ENCODE data around the gene SFR1. TPM values are rescaled to one million over a fixed set of nuclear protein-coding genes. Genes with fewer than 3 reads are reported as not detected.

The SFR1 gene
- polyA plus RNA-seq, 3 donors: 9.3 to 10.6 (median 9.9) TPM

DNA sequence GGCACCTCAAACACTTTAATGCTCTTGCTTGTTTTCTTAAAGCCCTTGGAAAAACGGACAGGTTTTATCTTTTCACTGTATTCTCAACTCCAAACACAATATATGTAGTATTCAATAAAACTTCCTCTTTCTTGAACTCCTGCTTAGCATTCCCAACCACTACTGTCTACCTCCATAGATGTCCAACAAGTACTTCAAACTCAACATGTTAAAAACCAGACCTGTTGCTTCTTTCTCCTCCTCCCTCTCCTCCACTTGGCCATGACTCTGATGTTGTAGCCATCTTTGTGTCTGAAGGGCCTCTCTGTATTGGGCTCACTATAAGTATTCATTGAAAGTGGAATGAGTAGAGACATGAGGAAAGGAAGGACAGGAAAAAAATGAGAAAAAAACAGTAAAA is 20.1 kb upstream of the SFR1 start:
- DNase-seq: no peak

DNA sequence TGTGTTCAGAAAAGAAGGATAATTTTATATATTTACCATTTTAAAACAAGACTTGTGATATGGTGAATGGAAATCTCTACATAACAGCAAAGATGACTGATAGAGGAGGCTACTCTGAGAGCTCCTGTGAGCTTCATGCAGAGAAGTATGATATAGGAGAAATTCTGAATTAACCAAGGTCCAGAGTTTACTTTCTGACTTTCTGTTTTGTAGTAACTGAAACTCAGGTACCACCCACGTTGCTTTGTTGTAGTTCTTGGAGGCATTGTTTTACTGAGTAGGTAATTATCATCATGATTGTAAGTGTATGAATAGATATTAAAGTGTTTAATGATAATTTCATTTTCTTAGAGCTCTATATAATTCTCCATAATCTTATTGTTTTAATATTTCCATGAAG is 18.0 kb upstream of the SFR1 start:
- no peak for DNase-seq

DNA sequence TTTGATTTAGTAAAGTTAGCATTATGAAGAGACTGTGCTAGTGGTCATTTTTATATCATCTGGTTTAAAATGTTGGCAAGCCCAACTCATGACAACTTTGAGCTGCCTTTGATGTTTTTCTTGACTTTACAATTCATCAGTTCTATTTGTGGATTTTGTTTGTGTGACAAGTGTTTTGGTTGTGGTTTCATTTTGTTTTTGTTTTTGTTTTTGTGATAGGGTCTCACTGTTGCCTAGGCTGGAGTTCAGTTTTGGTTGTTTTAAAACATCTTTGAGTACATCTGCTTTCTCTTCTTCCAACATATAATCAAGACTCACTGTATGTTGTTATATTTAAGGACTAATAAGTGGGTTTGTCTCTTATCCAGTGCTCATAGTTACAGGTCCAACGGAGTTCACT is 17.6 kb upstream of the SFR1 start:
- no peak for DNase-seq

DNA sequence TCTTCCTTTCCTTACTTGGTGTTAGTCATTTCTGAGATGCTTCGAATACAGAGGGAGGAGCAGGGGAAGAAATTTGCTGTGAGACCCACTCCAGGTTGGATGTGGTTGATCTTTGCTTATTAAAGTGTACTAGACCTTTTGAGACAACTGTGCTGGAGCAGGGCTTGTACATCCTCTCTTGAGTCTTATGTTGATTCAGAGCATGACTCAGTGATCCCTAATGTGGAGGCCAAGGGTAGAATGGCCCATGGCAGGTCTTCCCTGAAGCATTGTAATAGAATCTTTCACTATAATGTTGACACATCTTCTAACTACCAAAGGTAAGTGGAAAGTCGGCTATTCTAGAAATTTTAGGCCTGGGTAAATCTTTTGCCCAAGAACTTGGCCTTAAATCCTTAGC is 17.0 kb upstream of the SFR1 start:
- no peak for DNase-seq

DNA sequence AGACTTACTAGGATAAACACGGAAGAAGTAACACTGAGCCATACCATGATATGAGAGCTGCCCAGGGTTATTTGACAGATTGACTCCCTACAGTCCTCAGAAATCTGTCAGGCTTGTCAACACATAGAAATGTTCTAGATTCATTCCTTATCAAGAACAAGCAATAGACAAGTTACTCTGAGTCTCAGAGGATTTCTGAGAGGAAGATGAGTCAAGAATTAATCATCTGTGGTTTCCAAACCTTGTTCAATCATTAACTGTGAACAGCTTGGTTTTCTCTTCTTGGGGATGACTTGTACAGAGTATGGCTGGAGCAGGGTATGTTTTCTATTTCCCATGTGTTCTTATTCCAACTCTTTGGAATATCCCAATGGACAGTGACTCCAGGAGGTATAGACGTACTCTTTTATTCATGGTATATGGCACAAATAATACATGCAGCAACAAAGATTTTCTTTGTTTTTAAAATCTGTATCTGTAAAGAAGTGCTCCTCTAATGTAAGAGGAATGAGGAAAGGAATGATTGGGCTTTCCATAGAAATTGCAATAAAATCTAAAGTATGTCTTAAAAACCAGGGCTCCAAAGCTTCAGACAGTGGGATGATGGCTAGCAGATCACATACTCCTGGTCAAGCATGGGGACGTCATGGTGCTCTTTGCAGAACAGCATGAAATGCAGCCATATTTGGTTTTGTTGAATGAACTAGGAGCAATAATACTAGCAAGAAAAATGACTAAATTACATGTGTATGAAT is 11.9 kb upstream of the SFR1 start:
- DNase-seq: no peak

DNA sequence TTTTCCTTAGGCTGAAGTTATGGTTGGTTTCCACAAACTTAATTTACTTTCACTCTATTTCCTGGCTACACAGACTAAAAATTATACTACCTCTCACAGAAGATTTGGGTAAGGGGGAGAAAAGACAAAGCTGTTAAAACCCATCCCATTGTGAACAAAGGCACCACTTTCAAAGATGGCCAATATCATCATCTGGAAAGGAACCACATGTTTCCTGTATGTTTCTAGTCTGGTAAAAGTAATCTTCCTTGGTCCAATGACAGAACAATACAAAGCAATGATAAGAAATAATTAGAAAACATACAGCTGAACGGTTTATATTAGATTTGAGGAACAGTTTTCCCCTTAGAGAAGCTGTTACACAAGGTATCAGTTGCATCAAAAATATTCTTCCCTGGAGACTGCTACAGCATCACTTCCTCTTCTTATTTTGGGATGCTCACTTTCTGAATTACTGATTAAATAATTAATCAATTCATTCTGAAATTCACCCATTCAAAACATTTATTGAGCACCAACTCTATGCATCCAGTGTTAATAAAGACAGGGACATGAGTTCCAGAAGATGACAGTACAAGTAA is 8.5 kb upstream of the SFR1 start:
- DNase-seq: no peak

DNA sequence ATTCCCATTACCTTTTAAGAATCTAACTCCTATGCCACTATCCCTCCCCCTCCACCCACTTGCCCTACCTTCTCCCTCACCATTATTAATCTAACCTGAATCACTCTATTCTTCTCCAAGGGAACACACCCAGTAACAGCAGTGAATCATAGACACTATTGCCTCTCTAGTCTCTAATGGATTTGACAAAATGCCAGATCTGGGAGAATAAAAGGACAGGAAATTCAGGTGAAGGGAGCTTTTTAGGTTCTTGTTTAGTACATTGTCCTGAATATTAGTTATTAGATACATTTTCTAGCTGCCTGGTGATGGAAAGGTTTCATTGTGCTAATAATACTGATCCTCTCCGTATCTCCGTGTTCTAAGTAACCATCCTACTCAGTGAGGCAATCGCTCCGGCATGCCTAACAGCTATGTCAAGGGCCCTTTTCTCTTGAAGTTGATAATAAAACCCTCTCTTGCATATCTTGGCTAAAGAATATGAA is 4.1 kb upstream of the SFR1 start:
- no peak for DNase-seq

DNA sequence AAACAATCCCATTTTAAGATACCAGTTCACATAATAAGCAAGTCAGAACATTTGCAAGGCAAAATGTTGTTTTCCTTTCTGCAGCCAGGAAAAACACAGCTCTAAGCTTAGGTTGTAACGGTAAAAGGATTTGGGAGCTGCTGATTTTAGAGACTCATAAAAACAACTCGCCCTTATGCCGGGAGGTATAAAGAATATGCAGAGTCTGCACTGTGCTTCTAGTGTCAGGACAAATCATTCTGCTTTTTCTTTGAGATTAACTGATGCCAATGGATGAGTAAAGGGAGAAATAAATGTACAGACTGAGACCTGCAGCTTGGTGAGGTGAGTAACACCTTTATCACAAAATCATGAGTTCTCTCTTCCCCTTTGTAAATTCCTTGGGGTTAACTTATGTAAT is 2.0 kb upstream of the SFR1 start:
- peak; percentile 35 for DNase-seq

DNA sequence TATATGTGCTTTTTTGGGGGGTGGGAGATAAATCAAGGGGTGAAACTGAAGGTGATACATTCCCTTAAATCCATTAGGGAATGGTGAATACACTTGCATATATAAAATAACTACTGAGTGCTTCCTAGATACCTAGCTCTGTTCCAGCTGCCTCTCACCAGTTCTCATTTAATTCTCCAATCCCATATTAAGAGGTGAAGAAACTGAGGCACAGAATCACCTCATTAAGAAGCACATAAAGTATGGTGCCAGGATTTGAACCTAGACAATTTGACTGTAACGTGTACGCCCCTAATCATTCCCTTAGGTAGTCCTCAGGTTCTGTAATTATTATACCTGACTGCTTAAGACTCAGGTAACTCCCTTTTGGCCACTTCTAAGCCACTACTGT is 1.5 kb upstream of the SFR1 start:
- DNase-seq: no peak

DNA sequence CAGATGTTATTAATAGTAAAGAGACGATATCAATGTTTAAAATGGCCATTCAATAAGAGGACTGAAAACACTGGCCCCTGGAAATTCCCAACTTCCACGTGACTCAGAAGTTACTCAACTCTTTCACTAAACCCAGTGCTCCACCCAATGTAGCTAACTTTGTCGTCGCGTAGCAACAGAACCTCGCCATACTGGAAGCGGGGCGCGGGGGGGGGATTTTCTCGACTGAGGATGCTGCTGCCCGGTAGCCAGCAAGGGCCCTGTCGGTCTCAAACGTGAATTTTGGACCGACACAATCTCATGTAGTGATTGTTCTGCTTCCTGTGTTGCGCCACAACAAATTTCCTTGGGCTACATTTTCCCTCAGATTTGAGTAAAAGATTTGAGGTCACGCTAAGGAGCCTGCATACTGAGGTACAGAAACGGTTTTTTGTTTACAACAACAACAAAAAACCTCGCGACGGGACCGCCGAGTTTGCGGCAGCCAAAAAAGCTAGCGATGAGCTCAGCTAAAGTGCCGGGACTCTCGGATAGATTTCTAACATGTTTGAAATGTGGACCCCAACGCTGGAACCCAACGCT is 977 bp upstream of the SFR1 start:
- peak; percentile 94 for DNase-seq

DNA sequence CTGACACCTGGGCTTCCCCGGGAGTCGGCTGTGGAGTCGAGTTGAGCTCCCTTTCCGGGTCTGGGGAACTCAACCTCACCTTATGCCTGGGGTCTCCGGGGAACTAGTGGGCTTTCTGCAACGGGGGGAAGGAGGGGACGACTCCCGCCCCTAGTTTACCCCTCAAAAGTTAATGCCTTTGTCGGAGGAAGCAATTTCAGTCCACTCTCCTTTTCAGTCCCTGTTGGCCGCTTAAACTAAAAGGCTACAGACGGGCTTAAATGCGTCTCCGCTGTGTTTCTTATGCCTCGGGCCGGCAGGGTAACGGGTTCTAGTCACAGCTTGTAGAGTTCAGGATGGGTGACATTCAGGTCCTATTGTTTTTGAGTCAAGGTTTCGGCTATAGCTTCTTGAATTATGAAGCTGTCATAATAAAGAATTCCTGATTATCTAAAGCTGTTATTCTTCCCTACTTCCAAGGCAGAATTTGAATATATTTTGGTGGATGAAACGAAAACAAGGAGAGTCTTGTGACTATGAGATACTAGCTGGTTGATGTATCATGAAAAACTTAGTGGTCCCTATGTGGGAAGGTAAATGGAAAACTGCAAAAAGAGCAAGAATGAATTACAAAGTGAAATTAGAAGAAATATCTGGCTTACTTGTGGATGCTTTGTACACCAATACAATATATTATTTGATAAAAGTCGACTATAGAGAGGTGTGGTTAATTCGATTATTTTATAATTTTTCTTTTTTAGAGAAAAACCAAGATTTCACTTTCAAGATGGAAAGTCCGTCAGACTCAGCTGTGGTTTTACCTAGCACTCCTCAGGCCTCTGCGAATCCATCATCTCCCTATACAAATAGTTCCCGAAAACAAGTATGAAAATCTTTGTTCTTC is 495 bp downstream of the SFR1 start:
- no peak for DNase-seq

DNA sequence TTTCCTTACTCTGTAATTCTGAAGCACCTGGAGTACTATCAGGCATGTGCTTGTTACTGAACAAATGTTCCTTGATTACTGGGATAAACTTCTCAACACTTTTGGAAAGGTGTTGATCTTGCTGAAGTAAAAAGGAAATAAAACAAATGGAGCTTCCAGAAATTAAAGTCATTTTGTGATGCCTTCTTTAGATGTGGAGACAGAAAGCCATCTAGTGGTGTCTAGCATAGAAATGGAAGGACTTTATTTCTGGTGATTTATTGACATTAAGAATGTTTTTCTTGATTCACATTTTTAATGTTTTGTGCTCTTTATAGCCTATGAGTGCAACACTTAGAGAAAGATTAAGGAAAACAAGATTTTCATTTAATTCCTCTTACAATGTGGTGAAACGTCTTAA is 1.4 kb downstream of the SFR1 start:
- DNase-seq: no peak

DNA sequence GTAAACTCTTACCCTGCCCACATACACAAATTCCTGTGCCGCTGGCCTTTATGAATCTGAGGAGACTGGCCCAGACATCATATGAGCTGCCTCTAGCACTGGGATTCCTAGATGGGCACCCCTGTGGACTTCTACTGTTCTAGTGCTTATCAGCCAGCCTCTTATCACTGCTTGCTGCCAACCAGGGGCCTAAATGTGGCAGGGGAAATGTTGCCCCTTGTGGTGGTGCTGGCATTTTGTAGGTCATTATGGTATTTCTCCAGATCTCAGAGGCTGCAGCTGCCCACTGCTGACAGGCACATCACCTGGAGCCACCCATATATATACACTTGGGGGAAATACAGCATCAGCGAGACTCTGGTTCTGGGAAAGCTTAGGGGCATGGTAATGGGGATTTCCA is 5.4 kb downstream of the SFR1 start:
- no peak for DNase-seq

DNA sequence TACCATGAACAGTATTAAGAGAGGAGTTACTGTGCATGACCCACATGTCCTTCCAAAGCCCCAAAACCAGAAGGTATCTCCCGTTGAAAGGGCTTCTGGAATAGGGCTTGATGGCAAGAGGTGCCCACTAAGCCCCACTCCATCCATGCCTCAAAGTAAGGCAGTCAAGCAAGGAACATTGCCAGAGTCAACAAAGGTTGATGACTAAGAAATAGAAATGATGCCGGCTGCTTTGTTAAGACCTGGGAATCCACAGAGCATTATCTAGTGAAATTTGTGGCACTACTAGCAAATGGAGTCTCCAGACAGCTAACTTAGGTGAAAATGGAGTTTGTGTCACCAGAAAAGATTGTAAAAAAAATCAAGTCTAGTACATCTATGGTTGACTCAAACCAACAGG is 6.2 kb downstream of the SFR1 start:
- DNase-seq: no peak

DNA sequence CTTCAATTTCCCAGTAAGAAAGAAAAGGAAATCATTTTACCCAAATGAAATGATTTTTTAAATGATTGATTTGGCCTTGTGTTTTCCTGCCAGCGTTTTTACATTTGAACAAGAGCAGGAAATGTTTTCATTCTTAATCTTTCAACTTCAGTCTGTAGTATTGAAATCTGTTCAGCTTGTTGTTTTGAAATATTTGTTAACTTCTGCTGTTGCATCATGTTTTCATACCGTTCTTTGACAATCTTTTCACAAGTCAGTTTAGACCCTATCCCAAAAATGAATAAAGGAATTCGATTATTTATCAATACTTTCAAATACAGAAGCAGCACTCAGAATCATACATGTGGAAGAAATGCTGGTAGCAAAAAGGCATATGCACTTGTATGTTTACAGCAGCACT is 8.1 kb downstream of the SFR1 start:
- DNase-seq: no peak

DNA sequence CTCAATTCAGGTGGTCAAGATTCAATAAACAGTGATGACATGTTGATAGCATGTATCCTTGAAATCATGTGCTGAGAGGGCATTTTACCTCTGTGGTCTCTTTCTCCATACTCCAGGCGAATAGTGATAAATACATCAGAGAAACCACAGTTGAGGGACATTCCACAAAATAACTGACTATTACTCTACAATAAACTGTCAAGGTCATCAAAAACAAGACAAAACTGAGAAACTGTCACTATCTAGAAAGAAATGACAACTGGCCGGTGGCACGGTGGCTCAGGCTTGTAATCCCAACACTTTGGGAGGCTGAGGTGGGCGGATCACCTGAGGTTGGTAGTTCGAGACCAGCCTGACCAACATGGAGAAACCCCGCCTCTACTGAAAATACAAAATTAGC is 16.2 kb downstream of the SFR1 start:
- DNase-seq: no peak

DNA sequence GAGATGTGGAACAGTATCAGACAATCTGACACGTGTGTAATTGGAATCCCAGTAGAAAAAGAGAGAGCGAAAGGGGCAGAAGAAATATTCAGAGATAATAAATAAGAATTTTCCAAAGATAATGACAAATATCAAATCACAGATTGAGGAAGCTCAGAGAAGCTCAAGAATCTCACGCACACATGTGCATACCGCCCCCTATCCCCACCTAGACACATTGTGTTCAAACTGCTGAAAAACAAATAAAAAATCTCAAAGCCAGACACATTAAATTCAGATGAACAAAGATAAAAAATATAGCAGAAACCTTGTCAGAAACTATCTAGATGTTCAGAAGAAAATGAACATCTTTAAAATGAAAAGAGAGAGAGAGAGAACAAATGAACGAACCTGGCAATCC is 17.2 kb downstream of the SFR1 start:
- DNase-seq: no peak

DNA sequence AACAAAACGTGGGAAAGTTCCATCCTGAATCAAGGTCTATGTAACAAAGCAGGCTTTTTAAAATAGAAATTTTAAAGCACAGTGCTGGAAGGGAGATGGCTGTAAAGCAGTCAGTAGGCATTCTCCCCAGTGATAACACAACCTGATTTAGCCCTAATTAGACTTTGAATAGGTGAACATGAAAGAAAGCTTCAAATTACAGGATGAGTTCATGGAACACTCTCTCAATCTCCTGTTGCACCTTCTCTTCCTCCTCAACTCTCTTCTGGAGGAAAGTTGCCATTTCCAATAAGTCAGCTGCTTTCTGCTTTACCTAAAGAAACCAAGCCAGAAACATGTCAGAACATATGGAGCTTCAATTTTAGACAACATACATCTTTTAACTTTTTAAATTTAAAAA is 20.1 kb downstream of the SFR1 start:
- no peak for DNase-seq

DNA sequence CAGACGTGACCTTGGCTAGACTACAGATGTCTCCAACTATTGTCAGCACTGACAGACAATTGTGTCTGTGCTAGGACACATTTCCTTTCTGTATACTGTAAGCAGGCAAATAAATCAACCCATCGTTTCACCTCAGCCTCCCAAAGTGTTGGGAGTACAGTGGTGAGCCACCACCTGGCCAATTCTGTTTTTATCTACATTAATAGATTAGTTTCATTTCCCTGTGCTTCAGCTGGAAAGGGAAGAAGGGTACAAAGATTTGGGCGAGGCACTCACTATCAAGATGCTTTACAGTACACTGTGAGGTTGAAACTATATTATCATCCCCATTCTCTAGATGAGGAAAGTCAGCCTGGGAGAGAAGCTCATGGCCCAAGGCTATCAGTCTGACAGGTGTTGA is 21.9 kb downstream of the SFR1 start:
- no peak for DNase-seq

DNA sequence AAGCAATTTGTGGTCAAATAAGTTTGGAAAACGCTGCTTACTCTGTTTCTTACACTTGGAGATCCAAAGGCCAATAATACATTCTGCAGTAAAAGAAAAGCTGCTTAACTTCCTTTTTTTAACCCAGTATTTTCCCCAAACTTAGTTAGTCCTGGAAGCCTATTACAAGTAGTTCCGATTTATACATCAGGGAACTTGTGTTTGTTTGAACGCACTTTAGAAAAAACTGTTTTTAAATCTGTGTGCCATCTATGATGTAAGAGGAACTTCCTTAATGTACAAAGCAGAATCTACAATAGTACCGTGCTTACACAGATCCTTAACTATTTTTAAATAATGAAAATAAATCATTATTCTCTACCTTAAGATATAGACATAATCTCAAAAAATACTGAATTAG is 23.0 kb downstream of the SFR1 start:
- no peak for DNase-seq

DNA sequence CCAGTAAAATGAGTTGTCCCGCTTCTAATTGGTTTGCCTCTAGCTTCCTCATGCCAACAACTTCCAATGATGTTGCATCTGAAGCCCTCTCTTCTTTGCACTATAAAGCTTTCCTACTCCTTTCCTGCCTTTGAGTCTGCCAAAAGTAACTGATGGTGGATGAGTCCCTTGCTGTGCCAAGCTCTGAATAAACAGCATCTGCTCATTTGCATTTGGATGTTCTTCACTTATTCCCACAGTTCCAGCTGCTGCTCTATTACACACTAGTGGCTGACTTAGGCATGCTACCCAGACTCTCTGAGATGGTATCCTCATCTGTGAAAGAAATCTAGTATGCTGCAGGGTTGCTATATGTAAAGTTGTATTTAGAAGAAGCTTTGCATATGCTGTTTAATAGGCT is 24.9 kb downstream of the SFR1 start:
- DNase-seq: no peak

DNA sequence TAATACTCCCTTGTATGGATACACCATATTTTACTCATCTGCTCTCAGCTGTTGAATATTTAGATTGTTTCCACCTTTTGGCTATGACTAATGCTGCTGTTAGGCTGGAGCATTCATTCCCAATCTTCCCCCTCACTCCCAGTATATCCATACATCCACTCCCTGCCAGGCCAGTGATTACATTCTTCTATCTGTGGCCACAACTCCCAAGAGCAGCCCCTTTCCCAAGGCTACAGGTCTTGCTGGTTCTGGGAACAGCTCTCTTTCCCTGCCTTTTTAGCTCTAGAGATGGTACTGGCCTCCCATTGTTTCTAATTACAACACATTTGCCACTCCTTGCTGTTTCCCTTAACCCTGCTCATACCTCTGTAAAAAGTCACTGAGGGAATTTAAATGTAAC is 28.2 kb downstream of the SFR1 start:
- no peak for DNase-seq

DNA sequence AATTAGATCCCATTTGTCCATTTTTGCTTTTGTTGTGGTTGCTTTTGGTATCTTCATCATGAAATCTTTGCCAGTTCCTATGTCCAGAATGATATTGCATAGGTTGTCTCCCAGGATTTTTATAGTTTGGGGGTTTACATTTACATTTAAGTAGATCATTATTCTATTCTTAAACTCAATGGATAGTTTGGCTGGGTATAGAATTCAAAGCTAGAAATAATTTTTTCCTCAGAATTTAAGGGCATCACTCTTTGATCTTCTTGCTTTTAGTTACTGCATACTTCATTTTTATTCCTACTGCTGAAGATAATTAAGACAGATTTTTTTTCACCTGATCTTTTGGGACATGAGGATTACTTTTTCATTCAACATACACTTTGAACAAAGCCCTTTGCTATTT is 29.8 kb downstream of the SFR1 start:
- no peak for DNase-seq

All from renal pelvis (tissue), 4 donors.